SK-N-SH (cell line): ENCODE results near the gene ST6GALNAC6. TPM values are rescaled to one million over a fixed set of nuclear protein-coding genes. Genes with fewer than 3 reads are reported as not detected.
A peak's percentile ranks its signal among the peaks of the same experiment; 100 is the strongest.

Experiments
- CTCF ChIA-PET: fragments of 300-600, 350-600 bp; formaldehyde crosslinking; extraction: SDS; loops from one replicate; lab custom pipeline; 2021; lab: Yijun Ruan, JAX
- POLR2A ChIA-PET: fragments of 350-600 bp; sonication (Branson Sonifier 250); formaldehyde crosslinking; extraction: SDS; loops from one replicate; lab custom pipeline; 2020; ENCODE audit warnings: antibody characterized with exemption, inconsistent platforms; lab: Yijun Ruan, JAX
- DNase-seq: peaks from one replicate; pipeline ENCODE4 v3.0.0; 2012
- H2AFZ ChIP-seq: fragments of 200-600 bp; sonication (generic); 2 replicates; pipeline ENCODE4 v1.8.1; 2016; ENCODE audit warnings: antibody characterized with exemption, mild to moderate bottlenecking, low read depth
- H3F3A ChIP-seq: fragments of 200-600 bp; sonication (generic); replicated peaks from 2 replicates; pipeline ENCODE3; 2016; ENCODE audit warnings: antibody characterized with exemption, mild to moderate bottlenecking; ENCODE audit not compliant: insufficient read depth
- H3K27ac ChIP-seq, 2 experiments: fragments of 200-500 bp in 1 of 2; fragments of 200-600 bp in 1 of 2; sonication (Bioruptor generic) in 1 of 2; sonication (generic), shearing (Covaris generic) in 1 of 2; 2 replicates each; pipeline versions ENCODE4 v1.5.1 to v1.6.1; 2014 to 2016; ENCODE audit warnings: low read depth in 2 of 2, inconsistent platforms in 1 of 2, low read length in 1 of 2, mild to moderate bottlenecking in 1 of 2, mixed read lengths in 1 of 2
- H3K27me3 ChIP-seq: fragments of 200-600 bp; sonication (generic), shearing (Covaris generic); 2 replicates; pipeline ENCODE4 v1.6.1; 2016; ENCODE audit warnings: mixed run types; ENCODE audit not compliant: insufficient read depth
- H3K36me3 ChIP-seq, 2 experiments: fragments of 200-500 bp in 1 of 2; fragments of 200-600 bp in 1 of 2; sonication (Bioruptor generic) in 1 of 2; sonication (generic) in 1 of 2; replicated peaks in 1 of 2; 2 replicates each; pipeline versions ENCODE3 to v1.5.1; 2014 to 2016; ENCODE audit warnings: low read length in 1 of 2, mild to moderate bottlenecking in 1 of 2; ENCODE audit not compliant: insufficient read depth in 2 of 2, control insufficient read depth in 1 of 2
- H3K4me1 ChIP-seq, 2 experiments: fragments of 200-500 bp in 1 of 2; fragments of 200-600 bp in 1 of 2; sonication (Bioruptor generic) in 1 of 2; sonication (generic), shearing (Covaris generic) in 1 of 2; 2 replicates each; pipeline versions ENCODE4 v1.5.1 to v1.6.1; 2014 to 2016; ENCODE audit warnings: low read depth in 1 of 2, low read length in 1 of 2, mixed run types in 1 of 2; ENCODE audit not compliant: insufficient read depth in 2 of 2, control insufficient read depth in 1 of 2
- H3K4me2 ChIP-seq: fragments of 200-600 bp; sonication (generic), shearing (Covaris generic); 2 replicates; pipeline ENCODE4 v1.6.1; 2017; ENCODE audit warnings: mixed run types
- H3K4me3 ChIP-seq, 2 experiments: fragments of 200-500 bp in 1 of 2; fragments of 200-600 bp in 1 of 2; sonication (Bioruptor generic) in 1 of 2; sonication (generic), shearing (Covaris generic) in 1 of 2; 2 replicates each; pipeline versions ENCODE4 v1.5.1 to v1.8.1; 2014 to 2016; ENCODE audit warnings: low read depth in 2 of 2, inconsistent platforms in 1 of 2, low read length in 1 of 2, mild to moderate bottlenecking in 1 of 2, mixed read lengths in 1 of 2, moderate library complexity in 1 of 2
- H3K79me2 ChIP-seq: fragments of 200-600 bp; sonication (generic); 2 replicates; pipeline ENCODE4 v1.8.1; 2017; ENCODE audit warnings: mild to moderate bottlenecking; ENCODE audit not compliant: insufficient read depth
- H3K9ac ChIP-seq: fragments of 200-600 bp; sonication (generic); 2 replicates; pipeline ENCODE4 v1.6.1; 2017; ENCODE audit warnings: mixed run types
- H3K9me2 ChIP-seq: fragments of 200-600 bp; sonication (generic); 2 replicates; pipeline ENCODE4 v1.6.1; 2017; ENCODE audit warnings: mixed run types
- H3K9me3 ChIP-seq: fragments of 200-600 bp; sonication (generic); 2 replicates; pipeline ENCODE4 v1.6.1; 2017; ENCODE audit warnings: mixed run types, mild to moderate bottlenecking, moderate library complexity
- H4K20me1 ChIP-seq: fragments of 200-600 bp; sonication (generic); 2 replicates; pipeline ENCODE4 v1.6.1; 2017; ENCODE audit warnings: mild to moderate bottlenecking, mixed run types; ENCODE audit not compliant: insufficient read depth
- FOXM1 ChIP-seq: IDR thresholded peaks from 2 replicates; pipeline ENCODE4 v1.4.0; 2012; ENCODE audit warnings: low read depth, mild to moderate bottlenecking
- IRF3 ChIP-seq: fragments of 150-350 bp; IDR thresholded peaks from 2 replicates; pipeline ENCODE4 v1.6.1; 2016; ENCODE audit warnings: mild to moderate bottlenecking, low read depth, low read length
- JUND ChIP-seq: IDR thresholded peaks from 2 replicates; pipeline ENCODE4 v1.4.0; 2012
- MAX ChIP-seq: IDR thresholded peaks from 2 replicates; pipeline ENCODE4 v1.4.0; 2012; ENCODE audit warnings: low read depth
- NRF1 ChIP-seq: IDR thresholded peaks from 2 replicates; pipeline ENCODE4 v1.6.1; 2012; ENCODE audit warnings: low read depth, mild to moderate bottlenecking, low read length
- POLR2AphosphoS5 ChIP-seq: IDR thresholded peaks from 2 replicates; pipeline ENCODE4 v1.6.1; 2012; ENCODE audit warnings: low read depth, low read length
- USF1 ChIP-seq: IDR thresholded peaks from 2 replicates; pipeline ENCODE4 v1.4.0; 2012; ENCODE audit warnings: low read depth, borderline replicate concordance
- USF2 ChIP-seq: fragments of 150-350 bp; IDR thresholded peaks from 2 replicates; pipeline ENCODE4 v1.6.1; 2017; ENCODE audit warnings: antibody characterized with exemption, low read length, low read depth, borderline replicate concordance
- ZBTB33 ChIP-seq: IDR thresholded peaks from 2 replicates; pipeline ENCODE4 v1.4.0; 2012; ENCODE audit warnings: low read depth, borderline replicate concordance
- WGBS: methylation state at CpG from one replicate; pipeline ENCODE4 v1.1.6; 2017; ENCODE audit warnings: low lambda C conversion rate; 5-methylcytosine and 5-hydroxymethylcytosine counted together
- polyA plus RNA-seq, 3 experiments: library from polyadenylated mRNA; depleted of rRNA; stranded (reverse); fragments of >200 nt; gene quantifications; 2 replicates each; pipeline ENCODE4 v1.2.3, GENCODE V29; 2012

The ST6GALNAC6 gene
- polyA plus RNA-seq, 1 of the 3 experiments (the other 2 are of a cell fraction), result 34.8 TPM

- Histone ChIP-seq H3K27ac (peak overlapping the region in 1 of 2 experiments; percentile 75; a peak in 2 of 4 replicates), H3K4me3 (no peak overlapping the region), H2AFZ (no peak overlapping the region), H3F3A (peaks cover 3% of the 10 kb centered on the region), H3K79me2 (peaks cover 14% of the 10 kb centered on the region), H3K27me3 (no peaks in the 10 kb centered on the region), H3K9ac (no peak overlapping the region), H3K9me2 (no peaks in the 10 kb centered on the region), H3K4me2 (no peak overlapping the region), H3K9me3 (no peaks in the 10 kb centered on the region), H3K4me1 (peaks cover 3 to 42% of the 10 kb centered on the region in 2 experiments; a peak in 2 of 4 replicates), H4K20me1 (peaks cover 11% of the 10 kb centered on the region; the same call in 1 of the 2 replicates), H3K36me3 (peaks cover 4 to 48% of the 10 kb centered on the region in 2 experiments)
- TF ChIP-seq POLR2AphosphoS5, result no peak
- no peak for TF ChIP-seq FOXM1
- no peak for TF ChIP-seq USF2
- TF ChIP-seq ZBTB33, result no peak
- no peak for TF ChIP-seq IRF3
- TF ChIP-seq NRF1, result no peak
- no peak for TF ChIP-seq JUND
- no peak for TF ChIP-seq USF1
- no peak for TF ChIP-seq MAX
- 86% methylated on average over 17 of the region's 18 CpGs for whole genome bisulfite sequencing
- no peak for DNase-seq
- POLR2A ChIA-PET, result interaction anchor here (1.3 kb wide), 1 partner anchor 11 kb away, joined by 4 read pairs; the partner anchor contains the start of gene PIP5KL1
- CTCF ChIA-PET, result interaction anchor here (0.6 to 10.3 kb wide), 19 partner anchors 11 to 296 kb away, joined by 3 to 219 read pairs (median 11); partner anchors contain the start of genes EEIG1, NAIF1, PIP5KL1 and SLC25A25
Observed at GRCh38 chr9:127941062-127941960, 41.9 kb upstream of the ST6GALNAC6 start.
